NT2/D1 (cell line): Measurements from ENCODE around the gene GON4L.

Source experiments
- SUZ12 ChIP-seq: IDR thresholded peaks from 2 replicates; pipeline ENCODE4 v1.6.1; 2011; ENCODE audit not compliant: insufficient read length, insufficient read depth; ENCODE audit errors: extremely low read depth
- YY1 ChIP-seq: IDR thresholded peaks from 2 replicates; pipeline ENCODE4 v1.6.1; 2011; ENCODE audit not compliant: insufficient read length, insufficient read depth

- TF ChIP-seq YY1 (no peak), SUZ12 (no peak)
These were observed 4.9 kb upstream of the GON4L start for GRCh38 chr1:155861896-155862295.
